Neutrophil (primary cell): Measurements from ENCODE around the gene CYP26B1.

Experiments used
- H3K27ac ChIP-seq: fragments of 200-600 bp; sonication (generic); 2 replicates; pipeline ENCODE4 v1.5.1; 2016; ENCODE audit warnings: mild to moderate bottlenecking, moderate library complexity
- H3K27me3 ChIP-seq: fragments of 200-600 bp; sonication (generic); 2 replicates; pipeline ENCODE4 v1.6.0; 2016; ENCODE audit warnings: mild to moderate bottlenecking
- H3K36me3 ChIP-seq: fragments of 200-600 bp; sonication (generic); 2 replicates; pipeline ENCODE4 v1.5.1; 2017
- H3K4me1 ChIP-seq, 2 experiments: fragments of 200-600 bp in 1 of 2; sonication (generic) in 1 of 2; 1 replicate in 1 of 2; 2 replicates in 1 of 2; pipeline versions ENCODE4 v1.5.1 to v1.6.1; 2013 to 2016; ENCODE audit warnings: low read depth in 1 of 2, low read length in 1 of 2, mild to moderate bottlenecking in 1 of 2, moderate library complexity in 1 of 2; ENCODE audit not compliant: control insufficient read depth in 1 of 2, insufficient read depth in 1 of 2
- H3K4me3 ChIP-seq, 2 experiments: fragments of 200-600 bp in 1 of 2; sonication (generic) in 1 of 2; 1 replicate in 1 of 2; 2 replicates in 1 of 2; pipeline ENCODE4 v1.5.1; 2013 to 2016; ENCODE audit warnings: low read depth in 1 of 2, low read length in 1 of 2, mild to moderate bottlenecking in 1 of 2, moderate library complexity in 1 of 2
- H3K9me3 ChIP-seq: fragments of 200-600 bp; sonication (generic); 2 replicates; pipeline ENCODE4 v1.5.1; 2016
- TF ChIP-seq, protein P1 (sequence below): fragments of 200-600 bp; sonication (generic); IDR thresholded peaks from 2 replicates; pipeline ENCODE4 v1.5.1; 2016; ENCODE audit warnings: antibody characterized with exemption

Gene CYP26B1

DNA sequence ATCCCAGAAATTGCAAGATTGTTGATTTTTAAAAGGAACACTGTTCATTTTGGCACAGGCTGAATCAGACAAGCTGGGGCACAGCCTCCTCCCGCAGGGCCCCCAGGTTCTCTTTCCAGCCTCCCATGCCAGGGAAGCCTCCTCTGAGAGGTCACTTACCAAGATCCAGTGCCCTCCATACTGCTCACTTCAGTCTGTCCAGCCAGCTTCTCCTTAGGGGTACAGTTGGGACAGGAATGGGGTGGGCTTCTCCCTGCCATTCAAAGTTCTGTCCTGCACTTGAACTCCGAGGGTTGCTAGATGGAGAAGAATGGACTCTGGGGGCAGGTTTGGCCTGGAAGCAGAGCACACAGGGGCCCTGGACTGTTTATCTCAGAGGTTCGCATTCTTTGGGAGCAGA, 7.5 kb upstream of the CYP26B1 start:
- no peaks in the 10 kb centered on the region for H3K36me3 ChIP-seq
- peaks cover under 1 to 1% of the 10 kb centered on the region in 2 experiments for H3K4me1 ChIP-seq
- H3K27me3 ChIP-seq, result peaks cover 80% of the 10 kb centered on the region
- H3K9me3 ChIP-seq, result no peaks in the 10 kb centered on the region
- TF ChIP-seq, protein P1, sequence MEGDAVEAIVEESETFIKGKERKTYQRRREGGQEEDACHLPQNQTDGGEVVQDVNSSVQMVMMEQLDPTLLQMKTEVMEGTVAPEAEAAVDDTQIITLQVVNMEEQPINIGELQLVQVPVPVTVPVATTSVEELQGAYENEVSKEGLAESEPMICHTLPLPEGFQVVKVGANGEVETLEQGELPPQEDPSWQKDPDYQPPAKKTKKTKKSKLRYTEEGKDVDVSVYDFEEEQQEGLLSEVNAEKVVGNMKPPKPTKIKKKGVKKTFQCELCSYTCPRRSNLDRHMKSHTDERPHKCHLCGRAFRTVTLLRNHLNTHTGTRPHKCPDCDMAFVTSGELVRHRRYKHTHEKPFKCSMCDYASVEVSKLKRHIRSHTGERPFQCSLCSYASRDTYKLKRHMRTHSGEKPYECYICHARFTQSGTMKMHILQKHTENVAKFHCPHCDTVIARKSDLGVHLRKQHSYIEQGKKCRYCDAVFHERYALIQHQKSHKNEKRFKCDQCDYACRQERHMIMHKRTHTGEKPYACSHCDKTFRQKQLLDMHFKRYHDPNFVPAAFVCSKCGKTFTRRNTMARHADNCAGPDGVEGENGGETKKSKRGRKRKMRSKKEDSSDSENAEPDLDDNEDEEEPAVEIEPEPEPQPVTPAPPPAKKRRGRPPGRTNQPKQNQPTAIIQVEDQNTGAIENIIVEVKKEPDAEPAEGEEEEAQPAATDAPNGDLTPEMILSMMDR, result no peak
- H3K4me3 ChIP-seq, result no peak overlapping the region
- no peak overlapping the region for H3K27ac ChIP-seq

DNA sequence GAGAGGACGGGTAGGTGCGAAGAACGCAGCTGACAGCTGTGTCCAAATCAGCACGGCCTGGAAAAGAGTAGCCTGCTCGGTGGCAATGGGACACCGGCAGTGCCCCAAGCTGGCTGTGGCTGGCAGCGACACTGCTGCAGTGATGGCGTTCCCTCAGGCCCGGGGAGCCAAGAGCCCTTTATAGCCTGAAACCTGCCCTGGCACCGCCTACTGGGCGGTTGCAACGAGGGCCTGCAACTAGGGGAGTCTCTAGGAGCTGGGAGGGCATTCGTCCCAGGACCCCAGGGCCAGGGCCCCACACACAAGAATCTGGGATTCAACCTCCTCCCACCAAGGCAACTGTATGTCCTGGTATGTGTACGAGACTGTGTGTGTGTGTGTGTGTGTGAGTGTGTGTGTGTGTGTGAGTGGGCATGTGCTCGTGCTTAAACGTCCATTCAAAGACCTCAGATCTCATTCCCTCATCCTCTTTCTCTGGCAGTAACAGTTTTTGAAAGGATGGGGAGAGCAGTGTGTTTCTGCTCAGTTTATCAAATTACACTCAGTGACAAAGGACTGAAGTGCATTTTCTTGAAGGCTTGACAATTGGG, 6.8 kb upstream of the CYP26B1 start:
- no peak overlapping the region for H3K27ac ChIP-seq
- H3K27me3 ChIP-seq, result peaks cover 87% of the 10 kb centered on the region
- no peaks in the 10 kb centered on the region for H3K36me3 ChIP-seq
- TF ChIP-seq, protein P1, result no peak
- H3K9me3 ChIP-seq, result no peaks in the 10 kb centered on the region
- H3K4me1 ChIP-seq, result peaks cover 5 to 8% of the 10 kb centered on the region in 2 experiments
- H3K4me3 ChIP-seq, result no peak overlapping the region

DNA sequence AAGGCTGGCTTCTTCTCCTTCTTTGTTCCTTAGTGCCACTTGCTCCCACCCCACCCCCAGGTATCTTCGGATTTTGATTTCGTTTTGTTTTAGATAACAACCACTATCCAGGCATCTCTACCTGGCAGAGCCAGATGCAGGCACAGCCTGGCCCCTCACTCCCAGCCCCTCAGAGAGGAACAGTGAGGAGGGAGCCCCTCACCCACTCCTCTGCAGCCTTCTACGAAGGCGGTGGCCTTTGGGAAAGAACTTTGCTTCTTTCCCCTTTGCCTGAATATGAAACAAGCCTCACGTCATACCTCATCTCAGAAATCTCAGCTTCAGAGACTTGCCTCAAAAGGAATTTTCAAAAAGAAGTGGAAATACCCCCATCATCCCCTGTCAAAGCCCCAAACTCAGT, 6.3 kb upstream of the CYP26B1 start:
- Histone ChIP-seq H3K4me3 (no peak overlapping the region), H3K4me1 (peaks cover 11 to 12% of the 10 kb centered on the region in 2 experiments), H3K27me3 (peaks cover 92% of the 10 kb centered on the region), H3K27ac (no peak overlapping the region), H3K36me3 (no peaks in the 10 kb centered on the region), H3K9me3 (no peaks in the 10 kb centered on the region)
- TF ChIP-seq, protein P1, result no peak

DNA sequence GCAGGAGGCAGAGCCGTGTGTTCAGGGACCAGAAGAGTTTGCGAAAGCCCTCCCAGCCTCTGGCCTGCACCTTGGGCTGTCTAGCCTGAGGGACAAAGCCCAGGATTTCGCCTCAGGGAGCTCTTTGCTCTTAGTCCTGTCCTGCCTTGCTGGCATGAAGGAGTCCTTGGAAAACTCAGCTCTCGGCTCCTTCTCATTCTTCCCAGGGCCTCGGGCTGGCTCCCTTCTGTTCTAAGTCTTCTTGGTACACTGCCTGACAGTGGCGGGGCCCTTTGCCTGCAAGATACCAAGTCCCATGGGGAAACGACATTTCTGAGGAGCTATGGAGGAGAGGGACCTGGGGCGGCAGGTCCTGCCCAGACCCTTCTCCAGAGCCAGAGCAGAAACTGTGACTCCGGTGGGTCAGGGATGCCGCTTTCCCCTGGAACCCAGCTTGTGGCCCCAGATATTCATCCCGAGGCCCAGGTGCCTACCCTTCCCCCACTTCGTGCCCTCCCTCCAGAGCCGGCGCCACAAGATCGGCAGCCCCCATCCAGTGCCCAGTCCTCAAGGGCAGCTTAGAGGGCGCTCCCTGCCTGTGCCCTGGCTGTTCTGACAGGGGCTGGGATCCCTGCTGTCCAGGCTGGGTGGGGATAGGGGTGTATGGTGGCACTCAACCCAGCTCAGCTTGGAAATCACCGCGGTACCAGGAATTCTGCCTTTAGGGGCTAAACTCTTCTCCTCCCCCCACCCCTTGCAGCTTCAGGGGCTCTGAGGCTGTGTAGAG, 5.5 kb upstream of the CYP26B1 start:
- no peak overlapping the region for H3K27ac ChIP-seq
- H3K4me3 ChIP-seq, result no peak overlapping the region
- no peaks in the 10 kb centered on the region for H3K36me3 ChIP-seq
- H3K4me1 ChIP-seq, result peaks cover 11 to 12% of the 10 kb centered on the region in 2 experiments
- H3K27me3 ChIP-seq, result peaks cover 100% of the 10 kb centered on the region
- H3K9me3 ChIP-seq, result no peaks in the 10 kb centered on the region
- TF ChIP-seq, protein P1, result no peak

DNA sequence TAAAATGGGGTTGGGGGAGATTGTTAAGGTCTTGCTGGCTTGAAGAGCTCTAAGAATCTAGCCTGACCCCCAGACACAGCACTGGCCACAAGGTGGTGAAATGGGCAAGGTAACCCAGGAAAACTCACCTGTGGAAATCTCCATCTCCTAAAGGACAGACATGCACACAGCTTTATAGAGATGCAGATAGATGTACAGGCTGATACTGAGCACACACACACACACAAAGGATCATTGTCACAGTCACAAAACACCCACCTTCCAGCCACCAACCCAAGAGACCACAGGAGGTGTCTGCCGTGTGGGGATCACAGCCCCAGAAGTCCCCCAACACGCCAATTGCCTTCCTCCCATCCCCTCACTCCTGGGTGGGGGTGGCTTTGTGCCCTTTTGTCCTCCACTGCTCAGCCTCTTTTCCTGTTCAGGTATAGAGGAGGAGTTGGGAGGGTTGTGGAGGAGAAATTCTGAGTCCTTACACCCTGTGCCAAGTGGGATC, 3.2 kb upstream of the CYP26B1 start:
- peaks cover 100% of the 10 kb centered on the region for H3K27me3 ChIP-seq
- peaks cover 14 to 34% of the 10 kb centered on the region in 2 experiments for H3K4me1 ChIP-seq

More for the DNA sequence above, 3.2 kb upstream of the CYP26B1 start:
- TF ChIP-seq, protein P1, result no peak
- H3K9me3 ChIP-seq, result no peaks in the 10 kb centered on the region
- H3K36me3 ChIP-seq, result no peaks in the 10 kb centered on the region
- no peak overlapping the region for H3K4me3 ChIP-seq
- H3K27ac ChIP-seq, result no peak overlapping the region
